ENCODE results near the gene SYT7. TPM values are rescaled to one million over a fixed set of nuclear protein-coding genes. Genes with fewer than 3 reads are reported as not detected.

The SYT7 gene
- total RNA-seq, 4 donors from 2014 or later = 1.5 to 7.5 (median 5.1) TPM

GRCh38 chr11:61496602-61497400 lies 84.1 kb downstream of the SYT7 start:
- TF ChIP-seq CTCF (IDR thresholded peaks at IDR 0.05) (no peak), POLR2A (IDR thresholded peaks at IDR 0.05) (no peak)
- H3K4me3 ChIP-seq (ENCODE audit: low read depth, poor library complexity, severe bottlenecking) = no peak overlapping the region
- intact Hi-C loops (cut with DNase I; ENCODE audit: low total_unique reads) = no loop called here
- WGBS, 2 donors = 93 to 95% methylated on average over 15 of the region's 15 CpGs
- no peak for DNase-seq (ENCODE audit: low spot score in 2 of 2)

- no peak for DNase-seq (ENCODE audit: low spot score in 2 of 2)
- WGBS, 2 donors = 58 to 62% methylated on average over 26 of the region's 26 CpGs
- no peak overlapping the region for H3K4me3 ChIP-seq (ENCODE audit: low read depth, poor library complexity, severe bottlenecking)
- TF ChIP-seq POLR2A (IDR thresholded peaks at IDR 0.05) = no peak
- no peak for TF ChIP-seq CTCF (IDR thresholded peaks at IDR 0.05)
- intact Hi-C loops (cut with DNase I; ENCODE audit: low total_unique reads) = no loop called here
These were observed 84.9 kb downstream of the SYT7 start for GRCh38 chr11:61495801-61496601.

DNA sequence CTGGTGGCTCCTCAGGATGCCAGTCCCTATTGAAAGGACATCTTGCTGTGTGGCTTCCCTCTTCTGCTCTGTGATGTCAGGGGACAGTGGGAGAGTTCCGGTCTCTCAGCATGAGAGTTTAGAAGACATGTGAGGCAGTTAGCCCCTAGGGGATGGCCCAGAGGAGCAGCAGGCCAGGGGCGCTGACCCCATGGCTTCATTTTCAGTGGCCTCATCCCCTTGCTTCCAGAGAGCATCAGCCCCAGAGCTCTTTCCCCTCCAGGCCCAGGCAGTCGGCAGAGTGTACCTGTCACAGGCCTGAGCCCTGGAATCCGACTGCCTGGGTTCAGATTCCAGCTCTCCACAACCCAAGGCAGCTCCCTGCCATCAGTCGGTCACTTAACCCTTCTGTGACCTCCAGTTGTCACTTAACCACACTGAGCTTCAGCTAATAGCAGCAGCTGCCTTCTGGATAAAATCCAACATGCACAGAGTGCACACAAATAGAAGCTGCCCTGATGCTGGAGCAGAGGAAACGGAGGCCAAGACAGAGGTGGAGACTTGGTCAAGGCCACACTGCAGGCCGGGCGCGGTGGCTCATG lies 86.4 kb downstream of the SYT7 start:
- WGBS, 2 donors = 67 to 72% methylated on average over 9 of the region's 9 CpGs
- no peak for DNase-seq (ENCODE audit: low spot score in 2 of 2)
- TF ChIP-seq POLR2A (IDR thresholded peaks at IDR 0.05) = no peak
- no peak for TF ChIP-seq CTCF (IDR thresholded peaks at IDR 0.05)
- H3K4me3 ChIP-seq (ENCODE audit: low read depth, poor library complexity, severe bottlenecking) = no peak overlapping the region
- intact Hi-C loops (cut with DNase I; ENCODE audit: low total_unique reads) = no loop called here

- 85% methylated on average over 12 of the region's 12 CpGs for WGBS, 2 donors
- no peak for TF ChIP-seq CTCF (IDR thresholded peaks at IDR 0.05)
- no peak for TF ChIP-seq POLR2A (IDR thresholded peaks at IDR 0.05)
- no peak overlapping the region for H3K4me3 ChIP-seq (ENCODE audit: low read depth, poor library complexity, severe bottlenecking)
- DNase-seq (ENCODE audit: low spot score in 2 of 2) = no peak
- intact Hi-C loops (cut with DNase I; ENCODE audit: low total_unique reads) = no loop called here
These were observed 89.0 kb downstream of the SYT7 start for GRCh38 chr11:61491736-61492395.

DNA sequence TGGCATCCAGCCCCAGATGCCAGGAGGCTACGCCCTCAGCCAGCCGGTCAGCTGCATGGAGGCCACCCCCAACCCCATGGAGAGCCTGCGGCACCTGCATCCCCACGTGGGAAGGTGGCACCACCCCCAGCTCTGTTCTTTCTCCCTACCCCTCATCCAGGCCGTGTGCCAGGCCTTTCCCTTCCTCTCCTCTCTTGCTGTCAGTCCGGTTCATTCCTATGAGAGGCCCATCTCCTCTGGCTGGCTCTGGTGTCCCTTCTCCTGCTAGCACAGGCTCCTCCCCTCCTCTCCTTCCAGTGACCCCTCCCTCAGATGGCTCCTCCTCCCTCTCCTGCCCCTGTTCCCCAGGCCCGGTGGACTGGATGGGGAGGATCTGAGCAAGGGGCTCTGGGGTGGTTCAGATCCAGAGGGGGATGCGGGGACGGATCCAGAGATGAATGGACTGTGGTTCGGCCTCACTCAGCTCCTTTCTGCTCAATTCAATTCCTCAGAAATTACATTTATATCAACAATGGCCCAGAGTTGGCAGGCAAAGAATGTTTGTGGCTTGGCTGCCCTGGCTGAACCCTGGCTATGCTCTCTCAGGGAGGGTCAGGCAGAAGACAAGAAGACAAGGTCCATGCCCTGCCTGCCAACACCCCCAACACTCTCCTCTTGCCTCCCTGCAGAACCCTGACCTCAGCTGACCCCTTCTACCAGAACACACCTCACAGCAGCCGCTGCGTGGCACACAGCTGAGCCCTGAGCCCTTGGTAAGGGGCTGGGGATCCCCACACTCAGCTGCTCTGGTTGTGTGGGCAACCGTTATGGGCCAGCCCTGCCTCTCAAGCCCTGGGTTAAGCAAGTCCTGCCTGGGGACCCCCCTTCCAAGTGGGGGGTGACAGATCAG lies 90.8 kb downstream of the SYT7 start:
- no peak for TF ChIP-seq POLR2A (IDR thresholded peaks at IDR 0.05)
- no peak for TF ChIP-seq CTCF (IDR thresholded peaks at IDR 0.05)
- WGBS, 2 donors = 51 to 60% methylated on average over 12 to 13 of the region's 13 CpGs
- H3K4me3 ChIP-seq (ENCODE audit: low read depth, poor library complexity, severe bottlenecking) = no peak overlapping the region
- DNase-seq (ENCODE audit: low spot score in 2 of 2) = no peak
- intact Hi-C loops (cut with DNase I; ENCODE audit: low total_unique reads) = no loop called here

Measured in lower leg skin (tissue), 4 donors.